GM18867 (cell line): ENCODE measurements around the gene RBCK1.
"Not testable (repeated sequence)": the region's sequence is repeated elsewhere in the genome, so short reads cannot be mapped to it uniquely, and the experiment has no call there.

Source experiments
- ATAC-seq: cut with Tn5 transposase; IDR thresholded peaks from one replicate; pipeline ENCODE4 v1.9.1; 2021; ENCODE audit warnings: mild to moderate bottlenecking, moderate library complexity; ENCODE audit not compliant: unreplicated experiment

Gene RBCK1

GRCh38 chr20:433300-433975 is 25.3 kb downstream of the RBCK1 start:
- peak; percentile 88 for ATAC-seq

GRCh38 chr20:434221-434620 is 26.1 kb downstream of the RBCK1 start:
- no peak for ATAC-seq

- ATAC-seq = no peak
Observed at GRCh38 chr20:434661-435419, 26.7 kb downstream of the RBCK1 start.

DNA sequence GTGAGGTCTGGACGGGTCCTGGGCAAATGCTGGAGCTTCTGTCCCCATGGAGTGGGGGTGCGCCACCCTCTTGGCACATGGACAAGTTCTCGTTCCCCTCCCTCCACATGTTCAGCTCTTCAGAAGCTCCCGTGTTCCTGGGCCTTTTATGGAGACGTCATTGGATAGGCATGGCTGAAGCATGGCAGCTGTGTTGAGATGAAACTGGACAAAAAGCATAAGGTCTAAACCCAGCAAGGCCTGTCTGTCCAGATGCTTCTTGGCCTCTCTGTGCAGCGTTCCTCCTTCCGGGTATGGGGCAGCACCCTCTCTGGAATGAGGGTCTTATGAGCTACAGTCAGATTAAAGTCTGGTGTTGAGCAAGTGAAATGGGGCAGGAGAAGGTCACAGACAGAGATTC is 27.5 kb downstream of the RBCK1 start:
- ATAC-seq = no peak

DNA sequence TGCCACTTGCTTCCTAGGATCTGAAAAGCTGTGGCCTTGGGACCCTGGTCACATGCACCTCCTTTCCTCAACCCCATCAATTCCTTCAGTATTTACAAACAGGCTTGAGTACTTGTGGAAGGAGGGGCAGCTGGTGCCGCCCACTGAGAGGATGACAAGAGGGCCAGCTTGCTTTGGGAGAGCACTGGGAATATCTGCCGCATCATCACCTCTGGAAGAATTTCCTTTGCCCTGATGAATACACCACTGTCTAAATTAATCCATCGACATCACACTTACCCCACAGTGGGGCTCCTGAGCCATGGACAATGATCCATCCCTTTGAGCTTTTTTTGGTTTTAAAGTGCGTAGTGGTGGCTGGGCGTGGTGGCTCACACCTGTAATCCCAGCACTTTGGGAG is 28.4 kb downstream of the RBCK1 start:
- ATAC-seq = no peak

DNA sequence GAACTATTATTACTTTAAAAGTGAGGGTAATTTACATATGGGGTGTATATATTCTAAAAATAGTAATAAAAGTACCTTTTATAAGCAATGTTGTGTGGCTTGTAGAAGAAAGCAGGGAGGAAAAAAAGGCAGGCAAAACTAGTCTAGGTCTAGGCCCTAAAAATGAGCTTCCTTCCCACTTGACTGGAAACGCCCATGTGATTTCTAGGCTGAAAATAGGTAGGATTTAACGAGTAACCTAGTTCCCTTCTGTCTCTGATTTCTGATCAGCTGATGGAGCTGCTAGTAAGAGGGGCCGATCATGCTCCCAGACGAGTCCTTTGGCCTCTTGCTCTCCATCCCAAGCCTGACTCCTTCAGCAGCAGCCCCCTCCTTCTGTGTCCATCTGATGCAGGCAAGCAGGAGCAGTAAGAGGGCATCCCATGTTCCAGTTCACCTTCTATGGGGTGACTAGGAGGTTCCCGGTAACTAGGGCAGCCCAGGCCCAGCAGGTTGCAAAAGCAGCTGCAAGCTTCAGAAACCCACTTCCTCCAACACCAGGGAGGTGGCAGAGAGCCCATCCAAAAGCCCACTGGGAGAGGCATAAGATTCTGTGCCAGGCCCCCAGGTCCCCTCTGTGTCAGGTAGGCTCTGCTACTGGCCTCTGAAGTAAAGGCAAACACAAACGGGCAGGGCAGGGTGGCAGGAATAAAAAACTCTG is 29.8 kb downstream of the RBCK1 start:
- no peak for ATAC-seq

DNA sequence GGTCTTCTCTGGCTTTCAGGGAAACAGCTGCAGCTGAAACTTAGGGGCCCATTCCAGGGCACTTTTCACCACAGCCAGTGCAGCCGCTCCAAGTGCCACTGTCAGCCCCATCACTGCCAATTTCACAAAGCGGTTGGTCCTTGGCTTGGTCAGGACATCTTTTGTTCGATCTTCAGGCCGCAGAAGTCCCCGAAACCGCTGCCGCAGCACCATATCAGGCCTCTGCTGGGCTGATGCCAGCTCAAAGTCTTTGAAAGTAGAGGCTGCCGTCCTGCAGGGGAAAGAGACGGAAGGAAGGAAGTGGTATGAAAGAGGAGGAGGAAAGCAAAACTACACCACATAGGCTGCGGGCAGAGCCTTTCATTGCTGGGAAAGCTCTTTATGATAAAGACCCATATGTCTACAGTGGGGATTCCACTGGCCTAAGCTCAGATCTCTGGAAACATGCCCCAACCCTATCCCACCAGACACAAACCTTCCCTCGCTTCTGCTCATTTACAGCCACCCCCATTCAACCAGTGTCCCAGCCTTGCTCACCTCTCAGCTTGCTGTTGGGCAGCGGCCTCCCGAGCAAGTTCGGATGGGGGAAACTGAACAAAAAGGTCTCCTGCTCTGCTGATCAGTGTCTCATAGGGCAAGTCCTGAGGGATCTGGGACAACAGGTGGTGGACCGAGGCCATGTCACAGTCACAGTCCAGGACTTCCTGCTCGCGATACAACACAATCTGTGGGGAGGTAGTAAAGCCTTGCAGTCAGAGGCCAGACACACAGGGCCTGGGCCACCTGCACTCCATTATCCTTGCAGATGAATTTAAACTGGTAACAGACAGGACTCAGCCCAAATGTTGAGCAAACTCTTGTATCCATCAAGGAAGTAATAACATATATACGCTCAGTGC is 30.7 kb downstream of the RBCK1 start:
- ATAC-seq = no peak

DNA sequence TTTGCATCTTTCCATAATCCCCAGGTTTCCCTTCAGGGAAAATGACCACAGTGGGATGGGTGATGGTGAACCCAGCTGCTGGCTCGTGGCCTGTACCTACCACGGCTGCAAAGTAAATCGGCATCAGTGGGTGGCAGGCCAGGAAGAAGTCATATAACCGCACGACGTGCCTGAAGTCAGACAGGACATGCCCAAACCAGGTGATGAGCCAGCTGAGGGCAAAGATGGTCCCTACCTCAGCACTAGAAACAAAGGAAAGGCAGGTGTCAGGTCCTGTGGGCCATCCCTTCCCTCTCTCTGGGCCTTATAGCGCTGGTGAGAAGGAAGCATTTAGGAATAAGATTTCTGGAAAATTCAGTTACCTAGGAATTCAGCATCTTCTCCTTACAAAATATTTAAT is 32.0 kb downstream of the RBCK1 start:
- ATAC-seq = no peak

- ATAC-seq = no peak
Observed at GRCh38 chr20:440636-441035, 32.5 kb downstream of the RBCK1 start.

DNA sequence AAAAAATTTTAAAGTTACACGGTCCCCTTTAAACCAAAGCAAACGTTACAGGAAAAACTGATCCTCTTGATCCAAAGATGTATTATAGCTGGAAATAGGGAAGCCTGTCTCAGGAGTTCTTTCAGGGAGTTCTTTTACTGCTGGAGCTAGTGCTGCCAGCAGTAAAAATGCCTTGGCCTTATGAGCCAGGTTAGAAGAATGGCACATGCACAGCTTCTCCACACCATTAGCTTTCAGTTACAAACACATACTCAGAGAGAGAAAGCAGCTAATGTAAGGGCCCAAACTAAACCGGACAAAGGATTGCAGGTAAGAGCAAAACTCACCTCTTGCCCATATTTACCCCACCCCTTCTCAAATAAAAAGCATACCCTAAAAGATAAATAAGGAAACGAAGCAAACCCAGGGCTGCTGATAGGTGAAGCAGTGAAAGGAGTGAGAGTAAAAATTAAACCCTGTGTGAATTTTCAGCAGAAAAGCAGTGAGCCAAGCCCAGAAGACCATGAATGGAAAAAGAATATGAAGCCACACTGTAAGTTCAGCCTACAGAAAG is 35.2 kb downstream of the RBCK1 start:
- ATAC-seq = no peak

- ATAC-seq = no peak
Observed at GRCh38 chr20:444117-444516, 36.0 kb downstream of the RBCK1 start.

- no peak for ATAC-seq
Observed at GRCh38 chr20:444862-445426, 36.8 kb downstream of the RBCK1 start.

- no peak for ATAC-seq
Observed at GRCh38 chr20:445514-446336, 37.6 kb downstream of the RBCK1 start.

GRCh38 chr20:452021-452420 is 43.9 kb downstream of the RBCK1 start:
- ATAC-seq = not testable (repeated sequence)

- ATAC-seq = no peak
Observed at GRCh38 chr20:454951-455350, 46.9 kb downstream of the RBCK1 start.

DNA sequence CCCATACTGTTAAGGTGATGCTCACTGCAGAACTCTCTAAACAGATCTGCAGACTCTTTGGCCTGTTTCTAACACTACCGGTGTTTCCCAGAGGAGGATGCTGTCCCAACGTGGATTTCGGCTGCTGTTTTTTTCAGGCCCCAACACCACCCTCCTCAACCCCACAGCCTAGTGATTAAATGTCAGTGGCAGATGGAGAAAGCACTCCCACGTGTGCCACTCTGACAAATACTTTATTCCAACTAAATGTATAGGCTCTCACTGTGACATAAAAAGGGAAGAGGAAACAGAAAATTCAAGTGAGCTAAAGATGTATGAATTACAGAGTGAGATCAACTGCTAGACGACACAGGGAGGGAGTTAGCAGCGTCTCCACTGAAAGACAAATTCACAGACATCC is 50.7 kb downstream of the RBCK1 start:
- no peak for ATAC-seq

DNA sequence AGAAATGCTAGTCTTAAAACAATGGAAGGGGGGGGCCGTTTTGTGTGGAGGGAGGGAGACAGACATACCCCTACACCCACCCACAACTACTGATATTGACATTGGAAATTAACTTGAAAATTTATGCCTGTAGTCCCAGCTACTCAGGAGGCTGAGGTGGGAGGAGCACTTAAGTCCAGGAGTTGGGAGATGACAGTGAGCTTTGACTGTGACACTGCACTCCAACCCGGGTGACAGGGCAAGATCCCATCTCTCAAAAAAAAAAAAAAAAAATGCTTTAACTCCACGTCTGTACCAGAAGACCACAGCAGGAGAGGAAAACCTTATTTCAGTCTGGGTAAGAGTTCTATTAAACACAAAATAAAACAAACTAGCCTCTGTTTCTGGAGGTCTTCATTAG is 52.1 kb downstream of the RBCK1 start:
- no peak for ATAC-seq

- no peak for ATAC-seq
Observed at GRCh38 chr20:460707-461106, 52.6 kb downstream of the RBCK1 start.
